Measurements from ENCODE around the gene DERA.
A peak's percentile ranks its signal among the peaks of the same experiment; 100 is the strongest.
"Not testable (repeated sequence)": the region's sequence is repeated elsewhere in the genome, so short reads cannot be mapped to it uniquely, and the experiment has no call there.

The DERA gene

GRCh38 chr12:15984963-15985362, 73.8 kb downstream of the DERA start:
- Mint-ChIP-seq H3K27me3 (no peaks in the 10 kb centered on the region), H3K9me3 (peaks cover 3% of the 10 kb centered on the region), H3K4me3 (no peak overlapping the region), H3K27ac (peak overlapping the region; percentile 1), H3K4me1 (peaks cover 17% of the 10 kb centered on the region), H3K36me3 (peaks cover 28% of the 10 kb centered on the region)
- DNase-seq (ENCODE audit: low spot score in 2 of 2), result no peak
- no peak for ATAC-seq (ENCODE audit: low read depth)

- peaks cover 43% of the 10 kb centered on the region for H3K36me3 Mint-ChIP-seq
Measured at GRCh38 chr12:15987696-15988095, 76.6 kb downstream of the DERA start.

GRCh38 chr12:15988983-15989755, 78.0 kb downstream of the DERA start:
- ATAC-seq (ENCODE audit: low read depth), result no peak
- Mint-ChIP-seq H3K27me3 (no peaks in the 10 kb centered on the region), H3K36me3 (peaks cover 40% of the 10 kb centered on the region), H3K27ac (no peak overlapping the region), H3K4me1 (peaks cover 17% of the 10 kb centered on the region), H3K4me3 (no peak overlapping the region), H3K9me3 (peaks cover 3% of the 10 kb centered on the region)
- no peak for DNase-seq (ENCODE audit: low spot score in 2 of 2)

More at GRCh38 chr12:15987696-15988095, 76.6 kb downstream of the DERA start:
- Mint-ChIP-seq H3K4me1 (peaks cover 17% of the 10 kb centered on the region), H3K27me3 (no peaks in the 10 kb centered on the region), H3K27ac (no peak overlapping the region), H3K4me3 (no peak overlapping the region), H3K9me3 (peaks cover 3% of the 10 kb centered on the region)
- ATAC-seq (ENCODE audit: low read depth) (no peak), DNase-seq (ENCODE audit: low spot score in 2 of 2) (no peak)

- peaks cover 30% of the 10 kb centered on the region for H3K36me3 Mint-ChIP-seq
Measured at GRCh38 chr12:15995801-15996200, 84.7 kb downstream of the DERA start.

GRCh38 chr12:15996254-15996653, 85.1 kb downstream of the DERA start:
- Mint-ChIP-seq H3K27ac (no peak overlapping the region), H3K27me3 (no peaks in the 10 kb centered on the region), H3K9me3 (no peaks in the 10 kb centered on the region), H3K36me3 (peaks cover 26% of the 10 kb centered on the region), H3K4me3 (no peak overlapping the region), H3K4me1 (no peaks in the 10 kb centered on the region)
- ATAC-seq (ENCODE audit: low read depth) (no peak), DNase-seq (ENCODE audit: low spot score in 2 of 2) (no peak)

More at GRCh38 chr12:15995801-15996200, 84.7 kb downstream of the DERA start:
- Mint-ChIP-seq H3K27ac (no peak overlapping the region), H3K4me3 (no peak overlapping the region), H3K27me3 (no peaks in the 10 kb centered on the region), H3K9me3 (no peaks in the 10 kb centered on the region), H3K4me1 (no peaks in the 10 kb centered on the region)
- no peak for DNase-seq (ENCODE audit: low spot score in 2 of 2)
- ATAC-seq (ENCODE audit: low read depth), result no peak

GRCh38 chr12:15996948-15997347, 85.8 kb downstream of the DERA start:
- H3K27ac Mint-ChIP-seq, result no peak overlapping the region
- H3K27me3 Mint-ChIP-seq, result no peaks in the 10 kb centered on the region
- no peak for ATAC-seq (ENCODE audit: low read depth)
- H3K4me1 Mint-ChIP-seq, result no peaks in the 10 kb centered on the region
- H3K4me3 Mint-ChIP-seq, result no peak overlapping the region
- H3K9me3 Mint-ChIP-seq, result no peaks in the 10 kb centered on the region
- H3K36me3 Mint-ChIP-seq, result peaks cover 25% of the 10 kb centered on the region
- no peak for DNase-seq (ENCODE audit: low spot score in 2 of 2)

GRCh38 chr12:15997910-15998309, 86.8 kb downstream of the DERA start:
- Mint-ChIP-seq H3K36me3 (peaks cover 19% of the 10 kb centered on the region), H3K9me3 (no peaks in the 10 kb centered on the region), H3K4me1 (no peaks in the 10 kb centered on the region), H3K27me3 (no peaks in the 10 kb centered on the region), H3K27ac (no peak overlapping the region), H3K4me3 (no peak overlapping the region)
- DNase-seq (ENCODE audit: low spot score in 2 of 2) (no peak), ATAC-seq (ENCODE audit: low read depth) (no peak)

GRCh38 chr12:16002880-16003279, 91.7 kb downstream of the DERA start:
- no peak for ATAC-seq (ENCODE audit: low read depth)
- H3K4me1 Mint-ChIP-seq, result peaks cover 3% of the 10 kb centered on the region
- no peak overlapping the region for H3K27ac Mint-ChIP-seq
- no peak for DNase-seq (ENCODE audit: low spot score in 2 of 2)
- no peaks in the 10 kb centered on the region for H3K9me3 Mint-ChIP-seq
- H3K4me3 Mint-ChIP-seq, result no peak overlapping the region
- H3K36me3 Mint-ChIP-seq, result peaks cover 22% of the 10 kb centered on the region
- H3K27me3 Mint-ChIP-seq, result no peaks in the 10 kb centered on the region

GRCh38 chr12:16003460-16003859, 92.3 kb downstream of the DERA start:
- no peaks in the 10 kb centered on the region for H3K27me3 Mint-ChIP-seq
- no peak overlapping the region for H3K27ac Mint-ChIP-seq
- H3K36me3 Mint-ChIP-seq, result peaks cover 26% of the 10 kb centered on the region
- no peaks in the 10 kb centered on the region for H3K9me3 Mint-ChIP-seq
- no peak for ATAC-seq (ENCODE audit: low read depth)
- peaks cover 3% of the 10 kb centered on the region for H3K4me1 Mint-ChIP-seq
- H3K4me3 Mint-ChIP-seq, result no peak overlapping the region
- DNase-seq (ENCODE audit: low spot score in 2 of 2), result no peak

GRCh38 chr12:16006752-16007151, 95.6 kb downstream of the DERA start:
- Mint-ChIP-seq H3K9me3 (no peaks in the 10 kb centered on the region), H3K36me3 (peaks cover 32% of the 10 kb centered on the region), H3K4me3 (no peak overlapping the region), H3K27me3 (no peaks in the 10 kb centered on the region), H3K27ac (peak overlapping the region; percentile 45), H3K4me1 (peaks cover 3% of the 10 kb centered on the region)
- ATAC-seq (ENCODE audit: low read depth), result no peak
- no peak for DNase-seq (ENCODE audit: low spot score in 2 of 2)

- DNase-seq (ENCODE audit: low spot score in 2 of 2) (no peak), ATAC-seq (ENCODE audit: low read depth) (no peak)
- Mint-ChIP-seq H3K36me3 (peaks cover 40% of the 10 kb centered on the region), H3K27ac (no peak overlapping the region), H3K4me1 (peaks cover 3% of the 10 kb centered on the region), H3K4me3 (no peak overlapping the region), H3K9me3 (peaks cover 9% of the 10 kb centered on the region), H3K27me3 (no peaks in the 10 kb centered on the region)
Measured at GRCh38 chr12:16008421-16008824, 97.3 kb downstream of the DERA start.

- Mint-ChIP-seq H3K9me3 (peaks cover 16% of the 10 kb centered on the region), H3K4me3 (no peak overlapping the region), H3K36me3 (peaks cover 57% of the 10 kb centered on the region), H3K27me3 (no peaks in the 10 kb centered on the region), H3K27ac (no peak overlapping the region), H3K4me1 (no peaks in the 10 kb centered on the region)
- DNase-seq (ENCODE audit: low spot score in 2 of 2) (no peak), ATAC-seq (ENCODE audit: low read depth) (no peak)
Measured at GRCh38 chr12:16012117-16012516, 101.0 kb downstream of the DERA start.

GRCh38 chr12:16013722-16014121, 102.6 kb downstream of the DERA start:
- H3K36me3 Mint-ChIP-seq, result peaks cover 57% of the 10 kb centered on the region
- peaks cover 16% of the 10 kb centered on the region for H3K9me3 Mint-ChIP-seq
- not testable (repeated sequence) for H3K4me3 Mint-ChIP-seq; H3K4me1 Mint-ChIP-seq; H3K27me3 Mint-ChIP-seq; ATAC-seq (ENCODE audit: low read depth); H3K27ac Mint-ChIP-seq; DNase-seq (ENCODE audit: low spot score in 2 of 2)

- not testable (repeated sequence) for ATAC-seq (ENCODE audit: low read depth); H3K4me3 Mint-ChIP-seq
- peaks cover 57% of the 10 kb centered on the region for H3K36me3 Mint-ChIP-seq
Measured at GRCh38 chr12:16014394-16014793, 103.3 kb downstream of the DERA start.

GRCh38 chr12:16016748-16017147, 105.6 kb downstream of the DERA start:
- H3K27ac Mint-ChIP-seq, result no peak overlapping the region
- no peaks in the 10 kb centered on the region for H3K4me1 Mint-ChIP-seq
- peaks cover 68% of the 10 kb centered on the region for H3K36me3 Mint-ChIP-seq
- no peaks in the 10 kb centered on the region for H3K27me3 Mint-ChIP-seq
- ATAC-seq (ENCODE audit: low read depth), result no peak
- no peak for DNase-seq (ENCODE audit: low spot score in 2 of 2)
- no peak overlapping the region for H3K4me3 Mint-ChIP-seq
- peaks cover 25% of the 10 kb centered on the region for H3K9me3 Mint-ChIP-seq

More at GRCh38 chr12:16014394-16014793, 103.3 kb downstream of the DERA start:
- not testable (repeated sequence) for DNase-seq (ENCODE audit: low spot score in 2 of 2); H3K4me1 Mint-ChIP-seq; H3K27me3 Mint-ChIP-seq; H3K27ac Mint-ChIP-seq
- peaks cover 16% of the 10 kb centered on the region for H3K9me3 Mint-ChIP-seq

All from memory B cell (primary cell).